Prostate gland (tissue), 2 donors: ENCODE measurements around the gene CDKN2AIP. TPM values are rescaled to one million over a fixed set of nuclear protein-coding genes. Genes with fewer than 3 reads are reported as not detected.
"Not testable (repeated sequence)": the region's sequence is repeated elsewhere in the genome, so short reads cannot be mapped to it uniquely, and the experiment has no call there.

ENCODE experiments used
- DNase-seq: peaks from one replicate; pipeline ENCODE4 v3.0.0-alpha.2; 2019; ENCODE audit warnings: low spot score
- H3K27ac ChIP-seq, 2 donors: fragments of 200-600 bp; sonication (generic); 2 replicates each; pipeline ENCODE4 v1.5.1; 2017 to 2019
- H3K27me3 ChIP-seq: fragments of 200-600 bp; sonication (generic); replicated peaks from 2 replicates; pipeline ENCODE4 v1.5.1; 2019; ENCODE audit not compliant: insufficient read depth
- H3K36me3 ChIP-seq, 2 donors: fragments of 200-600 bp; sonication (generic); 1 replicate in 1 of 2; 2 replicates in 1 of 2; pipeline versions ENCODE4 v1.5.1 to v1.8.1; 2017 to 2019
- H3K4me1 ChIP-seq: fragments of 200-600 bp; sonication (generic); replicated peaks from 2 replicates; pipeline ENCODE4 v1.5.1; 2019
- H3K4me3 ChIP-seq, 2 donors: fragments of 200-600 bp; sonication (generic); 2 replicates each; pipeline ENCODE4 v1.5.1; 2017 to 2019
- H3K9me3 ChIP-seq: fragments of 200-600 bp; sonication (generic); 2 replicates; pipeline ENCODE4 v1.5.1; 2017
- CTCF ChIP-seq, 4 experiments: fragments of 200-600 bp in 2 of 4; fragments of 450-650 bp in 2 of 4; sonication (generic) in 2 of 4; IDR thresholded peaks; 1 replicate in 3 of 4; 2 replicates in 1 of 4; pipeline ENCODE4 v1.5.1; 2016 to 2019; ENCODE audit warnings: antibody characterized with exemption in 4 of 4, mild to moderate bottlenecking in 2 of 4, moderate library complexity in 2 of 4
- POLR2A ChIP-seq: fragments of 450-650 bp; IDR thresholded peaks from one replicate; pipeline ENCODE4 v1.6.1; 2016; ENCODE audit warnings: antibody characterized with exemption, mild to moderate bottlenecking
- POLR2AphosphoS5 ChIP-seq: sonication (generic); formaldehyde crosslinking; IDR thresholded peaks from one replicate; pipeline ENCODE4 v1.6.1; 2017; ENCODE audit warnings: antibody characterized with exemption
- WGBS: methylation state at CpG from one replicate; pipeline ENCODE4 v1.1.5; 2018; 5-methylcytosine and 5-hydroxymethylcytosine counted together
- intact Hi-C: fragments of 100-400 bp; cut with DNase I; formaldehyde crosslinking; loops from one replicate; pipeline ENCODE4 v1.14.2; 2022
- total RNA-seq, 2 donors: library from RNA; depleted of rRNA; stranded (reverse); fragments of >200 nt; gene quantifications; one replicate each; pipeline ENCODE4 v1.1.0, GENCODE V29; 2016

Gene CDKN2AIP
- total RNA-seq, 2 donors from 2014 or later, result 22.5 to 27.5 TPM

- Histone ChIP-seq H3K27me3 (no peaks in the 10 kb centered on the region), H3K4me1 (no peaks in the 10 kb centered on the region), H3K9me3 (no peaks in the 10 kb centered on the region), H3K36me3 (no peaks in the 10 kb centered on the region), H3K4me3 (no peak overlapping the region), H3K27ac (no peak overlapping the region)
- DNase-seq, result no peak
- TF ChIP-seq POLR2A (no peak), POLR2AphosphoS5 (no peak), CTCF (IDR thresholded peaks at IDR 0.05) (no peak)
- intact Hi-C loops, result no loop called here
- 55% methylated on average over 3 of the region's 3 CpGs for WGBS
Measured at GRCh38 chr4:183430994-183431347, 13.5 kb upstream of the CDKN2AIP start.

GRCh38 chr4:183431614-183432013 is 12.8 kb upstream of the CDKN2AIP start:
- Histone ChIP-seq H3K4me1 (no peaks in the 10 kb centered on the region), H3K9me3 (no peaks in the 10 kb centered on the region), H3K27ac (no peak overlapping the region), H3K36me3 (no peaks in the 10 kb centered on the region), H3K4me3 (no peak overlapping the region), H3K27me3 (no peaks in the 10 kb centered on the region)
- no peak for DNase-seq
- 96% methylated on average over 9 of the region's 9 CpGs for WGBS
- intact Hi-C loops, result no loop called here
- TF ChIP-seq POLR2AphosphoS5 (no peak), CTCF (IDR thresholded peaks at IDR 0.05) (no peak), POLR2A (no peak)

- intact Hi-C loops, H3K4me1 ChIP-seq, H3K4me3 ChIP-seq, H3K36me3 ChIP-seq, H3K27me3 ChIP-seq, H3K9me3 ChIP-seq, DNase-seq, H3K27ac ChIP-seq: not testable (repeated sequence)
- 82% methylated on average over 24 of the region's 27 CpGs for WGBS
Measured at GRCh38 chr4:183433183-183433582, 11.3 kb upstream of the CDKN2AIP start.

GRCh38 chr4:183434264-183434663 is 10.2 kb upstream of the CDKN2AIP start:
- Histone ChIP-seq H3K27ac (no peak overlapping the region), H3K27me3 (no peaks in the 10 kb centered on the region), H3K4me1 (no peaks in the 10 kb centered on the region), H3K4me3 (no peak overlapping the region), H3K36me3 (no peaks in the 10 kb centered on the region), H3K9me3 (no peaks in the 10 kb centered on the region)
- intact Hi-C loops, result no loop called here
- TF ChIP-seq POLR2AphosphoS5 (no peak), POLR2A (no peak), CTCF (IDR thresholded peaks at IDR 0.05) (no peak)
- DNase-seq, result no peak
- 89% methylated on average over 15 of the region's 15 CpGs for WGBS

- H3K27me3 ChIP-seq, result no peaks in the 10 kb centered on the region
- H3K4me1 ChIP-seq, result no peaks in the 10 kb centered on the region
- H3K9me3 ChIP-seq, result no peaks in the 10 kb centered on the region
- H3K4me3 ChIP-seq, result no peak overlapping the region
- no peak overlapping the region for H3K27ac ChIP-seq
- intact Hi-C loops, result no loop called here
- no peak for DNase-seq
- TF ChIP-seq CTCF (IDR thresholded peaks at IDR 0.05), result no peak
- TF ChIP-seq POLR2A, result no peak
- no peak for TF ChIP-seq POLR2AphosphoS5
- H3K36me3 ChIP-seq, result no peaks in the 10 kb centered on the region
- 55% methylated on average over 5 of the region's 5 CpGs for WGBS
Measured at GRCh38 chr4:183434666-183435190, 9.7 kb upstream of the CDKN2AIP start.
